Sciatic nerve (tissue), 2 donors: ENCODE data around the gene MBD3L5. TPM values are rescaled to one million over a fixed set of nuclear protein-coding genes. Genes with fewer than 3 reads are reported as not detected.
"Not testable (repeated sequence)": the region's sequence is repeated elsewhere in the genome, so short reads cannot be mapped to it uniquely, and the experiment has no call there.

Experiments used
- ATAC-seq: fragments of 200-7000 bp; cut with Tn5 transposase; one replicate; pipeline ENCODE4 v1.9.1; 2020; ENCODE audit warnings: mild to moderate bottlenecking, moderate library complexity
- DNase-seq: peaks from one replicate; pipeline ENCODE4 v3.0.0-alpha.2; 2020; ENCODE audit warnings: low spot score
- intact Hi-C: fragments of 100-400 bp; cut with DNase I; formaldehyde crosslinking; loops from one replicate; pipeline ENCODE4 v1.14.2; 2022
- total RNA-seq: library from RNA; stranded (reverse); fragmentation: NEBNext Ultra II Directional; extraction: Animal tissue kit (Norgen Biotek cat#: 25700); gene quantifications from one replicate; pipeline ENCODE4 v1.2.1, GENCODE V29; 2021
- donor health status: DM: no; HTN: no; CAD: no.
- donor health status: DM: no; HTN: no; CAD: no.

MBD3L5 gene
- not detected for total RNA-seq

GRCh38 chr19:7030278-7030677, at the start of gene MBD3L5:
TSS of gene MBD3L5 (plus strand) at chr19:7030578. CDS start at chr19:7030612, 34 bp downstream.
- ATAC-seq, DNase-seq, intact Hi-C loops: not testable (repeated sequence)

GRCh38 chr19:6983448-6983847, 46.9 kb upstream of the MBD3L5 start:
- DNase-seq (no peak), ATAC-seq (no peak)
- intact Hi-C loops = no loop called here

GRCh38 chr19:6987850-6988249, 42.5 kb upstream of the MBD3L5 start:
- DNase-seq (no peak), ATAC-seq (no peak)
- intact Hi-C loops = no loop called here

GRCh38 chr19:6988257-6988656, 42.1 kb upstream of the MBD3L5 start:
- ATAC-seq = no peak
- intact Hi-C loops = no loop called here

GRCh38 chr19:6995054-6995453, 35.3 kb upstream of the MBD3L5 start:
- ATAC-seq = no peak
- no peak for DNase-seq
- intact Hi-C loops = no loop called here

More at GRCh38 chr19:6988257-6988656, 42.1 kb upstream of the MBD3L5 start:
- DNase-seq = no peak

- DNase-seq (no peak), ATAC-seq (no peak)
- intact Hi-C loops = no loop called here
Measured at GRCh38 chr19:6996810-6997209, 33.6 kb upstream of the MBD3L5 start.

GRCh38 chr19:6997679-6998445, 32.5 kb upstream of the MBD3L5 start:
- no peak for DNase-seq
- intact Hi-C loops = no loop called here
- no peak for ATAC-seq

GRCh38 chr19:6999933-7000332, 30.4 kb upstream of the MBD3L5 start:
- ATAC-seq (no peak), DNase-seq (no peak)
- intact Hi-C loops = no loop called here

- no peak for DNase-seq
- no peak for ATAC-seq
- intact Hi-C loops = no loop called here
Measured at GRCh38 chr19:7000333-7000732, 30.0 kb upstream of the MBD3L5 start.

- ATAC-seq = no peak
- no peak for DNase-seq
- intact Hi-C loops = no loop called here
Measured at GRCh38 chr19:7000816-7001215, 29.6 kb upstream of the MBD3L5 start.

- intact Hi-C loops = no loop called here
- DNase-seq = no peak
- ATAC-seq = no peak
Measured at GRCh38 chr19:7004313-7004931, 26.0 kb upstream of the MBD3L5 start.

- ATAC-seq (no peak), DNase-seq (no peak)
- intact Hi-C loops = no loop called here
Measured at GRCh38 chr19:7006135-7006704, 24.2 kb upstream of the MBD3L5 start.

GRCh38 chr19:7007859-7008258, 22.5 kb upstream of the MBD3L5 start:
- ATAC-seq (no peak), DNase-seq (no peak)
- intact Hi-C loops = no loop called here

- DNase-seq (no peak), ATAC-seq (no peak)
- intact Hi-C loops = no loop called here
Measured at GRCh38 chr19:7010722-7011593, 19.4 kb upstream of the MBD3L5 start.

- ATAC-seq = no peak
- no peak for DNase-seq
- intact Hi-C loops = no loop called here
Measured at GRCh38 chr19:7013678-7014077, 16.7 kb upstream of the MBD3L5 start.

GRCh38 chr19:7018828-7019227, 11.6 kb upstream of the MBD3L5 start:
- intact Hi-C loops = no loop called here
- DNase-seq (no peak), ATAC-seq (no peak)

- intact Hi-C loops, ATAC-seq, DNase-seq: not testable (repeated sequence)
Measured at GRCh38 chr19:7021331-7021730, 9.0 kb upstream of the MBD3L5 start, which contains the start of gene MBD3L2B. TSS of gene MBD3L2B (minus strand) at chr19:7021431. CDS start at chr19:7021397, 34 bp downstream.

- ATAC-seq, intact Hi-C loops, DNase-seq: not testable (repeated sequence)
Measured at GRCh38 chr19:7028790-7029189, 1.6 kb upstream of the MBD3L5 start.

- DNase-seq = not testable (repeated sequence)
Measured at GRCh38 chr19:7040079-7040478, 9.7 kb downstream of the MBD3L5 start, which contains the start of gene MBD3L4. TSS of gene MBD3L4 (minus strand) at chr19:7040179. CDS start at chr19:7040144, 35 bp downstream.

More at GRCh38 chr19:7040079-7040478, 9.7 kb downstream of the MBD3L5 start, which contains the start of gene MBD3L4:
- ATAC-seq, intact Hi-C loops: not testable (repeated sequence)
